ENCODE results near the gene MGAT5. TPM values are rescaled to one million over a fixed set of nuclear protein-coding genes. Genes with fewer than 3 reads are reported as not detected.

The MGAT5 gene
- total RNA-seq, 3 donors from 2014 or later (not counting 1 experiment from before 2014, with no cell fraction given): 39.7 to 58.2 (median 57.0) TPM

DNA sequence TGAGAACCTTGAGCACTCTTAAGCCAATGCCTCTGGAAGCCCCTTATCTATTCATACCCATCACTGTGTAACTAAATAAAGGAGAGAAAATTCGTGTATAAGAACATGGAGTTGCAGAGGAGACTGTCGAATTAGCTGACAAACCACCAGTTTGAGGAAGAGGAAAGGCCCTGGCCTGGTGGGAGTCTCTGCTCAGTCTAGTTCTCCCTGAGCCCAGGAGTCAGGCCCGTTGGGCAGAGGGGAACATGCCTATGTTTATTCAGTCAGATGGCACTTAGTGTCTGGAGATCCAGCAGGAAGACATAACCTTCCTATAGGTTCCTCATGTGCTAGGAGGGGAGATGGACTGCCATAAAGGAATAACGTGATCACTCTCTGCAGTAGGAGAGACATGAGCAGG lies 60.3 kb downstream of the MGAT5 start:
- Mint-ChIP-seq H3K4me1 (peaks cover 50 to 64% of the 10 kb centered on the region in 2 donors), H3K36me3 (peaks cover 19% of the 10 kb centered on the region), H3K9me3 (no peaks in the 10 kb centered on the region), H3K27ac (no peak overlapping the region), H3K27me3 (ENCODE audit: low read depth in 2 of 2) (peaks cover 4 to 7% of the 10 kb centered on the region in 2 donors), H3K4me3 (no peak overlapping the region)
- ATAC-seq (no peak), DNase-seq (no peak)
- peaks cover 23% of the 10 kb centered on the region for H3K4me1 ChIP-seq (ENCODE audit: control insufficient read depth, insufficient read depth, low read length)
- intact Hi-C loops (cut with micrococcal nuclease): no loop called here
- no peak overlapping the region for H3K4me3 ChIP-seq (ENCODE audit: low read length)
- H3K27me3 ChIP-seq (ENCODE audit: control insufficient read depth, insufficient read depth, low read length): no peaks in the 10 kb centered on the region
- H3K36me3 ChIP-seq (ENCODE audit: control insufficient read depth, insufficient read depth, low read length): peaks cover 2% of the 10 kb centered on the region
- no peaks in the 10 kb centered on the region for H3K9me3 ChIP-seq (ENCODE audit: control insufficient read depth, insufficient read depth, low read length)
- TF ChIP-seq, protein P1, sequence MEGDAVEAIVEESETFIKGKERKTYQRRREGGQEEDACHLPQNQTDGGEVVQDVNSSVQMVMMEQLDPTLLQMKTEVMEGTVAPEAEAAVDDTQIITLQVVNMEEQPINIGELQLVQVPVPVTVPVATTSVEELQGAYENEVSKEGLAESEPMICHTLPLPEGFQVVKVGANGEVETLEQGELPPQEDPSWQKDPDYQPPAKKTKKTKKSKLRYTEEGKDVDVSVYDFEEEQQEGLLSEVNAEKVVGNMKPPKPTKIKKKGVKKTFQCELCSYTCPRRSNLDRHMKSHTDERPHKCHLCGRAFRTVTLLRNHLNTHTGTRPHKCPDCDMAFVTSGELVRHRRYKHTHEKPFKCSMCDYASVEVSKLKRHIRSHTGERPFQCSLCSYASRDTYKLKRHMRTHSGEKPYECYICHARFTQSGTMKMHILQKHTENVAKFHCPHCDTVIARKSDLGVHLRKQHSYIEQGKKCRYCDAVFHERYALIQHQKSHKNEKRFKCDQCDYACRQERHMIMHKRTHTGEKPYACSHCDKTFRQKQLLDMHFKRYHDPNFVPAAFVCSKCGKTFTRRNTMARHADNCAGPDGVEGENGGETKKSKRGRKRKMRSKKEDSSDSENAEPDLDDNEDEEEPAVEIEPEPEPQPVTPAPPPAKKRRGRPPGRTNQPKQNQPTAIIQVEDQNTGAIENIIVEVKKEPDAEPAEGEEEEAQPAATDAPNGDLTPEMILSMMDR (IDR thresholded peaks at IDR 0.05): no peak
- WGBS (ENCODE audit: insufficient coverage): 47% methylated on average over 4 of the region's 4 CpGs
- no peak overlapping the region for H3K27ac ChIP-seq (ENCODE audit: low read length)

DNA sequence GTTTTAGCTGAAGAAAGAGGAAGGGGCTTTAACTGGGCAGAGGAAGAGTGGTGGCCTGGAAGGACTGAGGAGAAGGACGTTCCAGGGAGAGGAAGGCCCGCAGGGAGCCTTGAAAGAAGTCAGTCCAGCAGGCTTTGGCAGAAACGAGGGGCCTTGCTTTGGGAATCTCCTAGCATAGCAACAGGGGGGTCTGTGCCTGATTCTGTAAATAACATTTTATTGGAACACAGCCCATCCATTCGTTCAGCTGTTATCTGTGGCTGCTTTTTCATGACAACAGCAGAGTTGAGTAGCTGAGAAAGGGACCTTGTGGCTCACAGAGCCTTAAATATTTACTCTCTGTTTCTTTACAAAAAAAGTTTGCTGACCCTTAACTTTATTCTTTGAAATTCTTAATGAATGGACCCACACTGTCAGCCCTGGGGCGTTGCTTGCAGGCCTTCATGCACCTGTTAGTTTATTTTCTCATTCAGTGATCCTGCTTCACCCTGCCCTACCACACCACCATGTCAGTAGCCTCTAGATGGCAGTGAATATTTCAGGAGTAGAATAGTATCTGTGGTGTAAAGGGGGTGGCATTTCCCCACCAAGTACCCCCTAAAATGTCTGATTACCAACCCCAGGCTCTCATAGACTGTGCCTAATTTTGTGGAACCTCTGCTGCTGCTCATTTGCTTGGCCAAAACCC lies 61.0 kb downstream of the MGAT5 start:
- intact Hi-C loops (cut with micrococcal nuclease): no loop called here
- no peaks in the 10 kb centered on the region for H3K27me3 ChIP-seq (ENCODE audit: control insufficient read depth, insufficient read depth, low read length)
- TF ChIP-seq, protein P1 (IDR thresholded peaks at IDR 0.05): no peak
- peaks cover 23% of the 10 kb centered on the region for H3K4me1 ChIP-seq (ENCODE audit: control insufficient read depth, insufficient read depth, low read length)
- no peak for DNase-seq
- Mint-ChIP-seq H3K9me3 (no peaks in the 10 kb centered on the region), H3K4me1 (peaks cover 54 to 66% of the 10 kb centered on the region in 2 donors), H3K36me3 (peaks cover 20% of the 10 kb centered on the region), H3K4me3 (no peak overlapping the region), H3K27ac (no peak overlapping the region), H3K27me3 (ENCODE audit: low read depth in 2 of 2) (peaks cover 4 to 7% of the 10 kb centered on the region in 2 donors)
- peaks cover 2% of the 10 kb centered on the region for H3K36me3 ChIP-seq (ENCODE audit: control insufficient read depth, insufficient read depth, low read length)
- ATAC-seq: no peak
- no peak overlapping the region for H3K4me3 ChIP-seq (ENCODE audit: low read length)
- WGBS (ENCODE audit: insufficient coverage): 76% methylated on average over 5 of the region's 5 CpGs
- H3K9me3 ChIP-seq (ENCODE audit: control insufficient read depth, insufficient read depth, low read length): no peaks in the 10 kb centered on the region
- no peak overlapping the region for H3K27ac ChIP-seq (ENCODE audit: low read length)

DNA sequence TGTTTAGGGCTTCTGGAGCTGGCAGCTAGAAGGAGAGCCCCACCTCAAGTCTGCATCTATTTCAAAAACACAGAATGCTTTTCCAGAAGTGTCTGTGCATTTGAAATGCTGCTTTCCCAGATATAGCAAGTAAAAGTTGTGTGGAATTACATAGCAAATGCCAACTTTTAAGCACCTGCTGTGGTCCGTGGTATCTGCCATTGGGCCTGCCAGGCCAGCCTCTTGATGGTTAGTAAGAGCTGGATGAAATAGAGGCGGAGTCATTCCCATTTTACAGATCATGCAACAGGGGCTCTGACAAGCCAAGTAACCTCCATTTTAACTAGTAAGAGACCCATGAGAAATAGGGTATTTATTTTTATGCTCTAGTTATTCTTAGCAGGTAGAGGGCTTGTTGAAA lies 61.6 kb downstream of the MGAT5 start:
- WGBS (ENCODE audit: insufficient coverage): 93% methylated on average over 1 of the region's 2 CpGs
- Histone ChIP-seq H3K36me3 (ENCODE audit: control insufficient read depth, insufficient read depth, low read length) (peaks cover 4% of the 10 kb centered on the region), H3K27me3 (ENCODE audit: control insufficient read depth, insufficient read depth, low read length) (no peaks in the 10 kb centered on the region), H3K27ac (ENCODE audit: low read length) (no peak overlapping the region), H3K4me3 (ENCODE audit: low read length) (no peak overlapping the region), H3K4me1 (ENCODE audit: control insufficient read depth, insufficient read depth, low read length) (peaks cover 26% of the 10 kb centered on the region), H3K9me3 (ENCODE audit: control insufficient read depth, insufficient read depth, low read length) (no peaks in the 10 kb centered on the region)
- Mint-ChIP-seq H3K36me3 (peaks cover 20% of the 10 kb centered on the region), H3K9me3 (no peaks in the 10 kb centered on the region), H3K27ac (no peak overlapping the region), H3K4me1 (peaks cover 59 to 72% of the 10 kb centered on the region in 2 donors), H3K27me3 (ENCODE audit: low read depth in 2 of 2) (peaks cover 4 to 7% of the 10 kb centered on the region in 2 donors), H3K4me3 (no peak overlapping the region)
- TF ChIP-seq, protein P1 (IDR thresholded peaks at IDR 0.05): no peak
- intact Hi-C loops (cut with micrococcal nuclease): no loop called here
- ATAC-seq: no peak
- DNase-seq: no peak
